Uterus (tissue), 2 donors: ENCODE results near the gene SLC6A1.

ENCODE experiments used
- CTCF ChIP-seq, 4 experiments: fragments of 200-600 bp in 2 of 4; fragments of 450-650 bp in 2 of 4; sonication (generic) in 2 of 4; IDR thresholded peaks; one replicate each; pipeline ENCODE4 v1.5.1; 2016 to 2019; ENCODE audit warnings: antibody characterized with exemption in 4 of 4, mild to moderate bottlenecking in 2 of 4, moderate library complexity in 1 of 4
- POLR2A ChIP-seq, 2 donors: fragments of 450-650 bp; IDR thresholded peaks; one replicate each; pipeline ENCODE4 v1.6.1; 2016; ENCODE audit warnings: antibody characterized with exemption in 2 of 2, mild to moderate bottlenecking in 1 of 2, moderate library complexity in 1 of 2

- TF ChIP-seq CTCF (IDR thresholded peaks at IDR 0.05) (no peak), POLR2A (IDR thresholded peaks at IDR 0.05) (no peak)
These were observed 19.4 kb upstream of the SLC6A1 start for GRCh38 chr3:10973046-10973595.
